ENCODE data around the gene RSU1. TPM values are rescaled to one million over a fixed set of nuclear protein-coding genes. Genes with fewer than 3 reads are reported as not detected.

RSU1 gene
- total RNA-seq, 4 donors from 2014 or later, result 41.4 to 58.7 (median 57.4) TPM

GRCh38 chr10:16632996-16633395, 184.2 kb downstream of the RSU1 start:
- DNase-seq (ENCODE audit: low spot score in 2 of 2), result no peak
- Histone ChIP-seq H3K27ac (no peak overlapping the region), H3K4me3 (no peak overlapping the region), H3K36me3 (no peaks in the 10 kb centered on the region), H3K9me3 (no peaks in the 10 kb centered on the region), H3K27me3 (no peaks in the 10 kb centered on the region), H3K4me1 (no peaks in the 10 kb centered on the region)
- TF ChIP-seq CTCF (IDR thresholded peaks at IDR 0.05) (no peak), EP300 (IDR thresholded peaks at IDR 0.05) (no peak), POLR2A (IDR thresholded peaks at IDR 0.05) (no peak), POLR2AphosphoS5 (IDR thresholded peaks at IDR 0.05) (no peak)
- 98% methylated on average over 5 of the region's 5 CpGs for WGBS

- TF ChIP-seq EP300 (IDR thresholded peaks at IDR 0.05), result no peak
- H3K4me3 ChIP-seq, result no peak overlapping the region
- 63% methylated on average over 5 of the region's 5 CpGs for WGBS
- H3K27me3 ChIP-seq, result no peaks in the 10 kb centered on the region
- no peak for DNase-seq (ENCODE audit: low spot score in 2 of 2)
- H3K36me3 ChIP-seq, result no peaks in the 10 kb centered on the region
- H3K27ac ChIP-seq, result no peak overlapping the region
- H3K9me3 ChIP-seq, result no peaks in the 10 kb centered on the region
- H3K4me1 ChIP-seq, result no peaks in the 10 kb centered on the region
Measured at GRCh38 chr10:16626697-16627096, 190.5 kb downstream of the RSU1 start.

GRCh38 chr10:16612981-16613355, 204.3 kb downstream of the RSU1 start:
- Histone ChIP-seq H3K4me1 (no peaks in the 10 kb centered on the region), H3K36me3 (no peaks in the 10 kb centered on the region), H3K27me3 (no peaks in the 10 kb centered on the region), H3K9me3 (no peaks in the 10 kb centered on the region), H3K4me3 (no peak overlapping the region), H3K27ac (no peak overlapping the region)
- 82% methylated on average over 2 of the region's 2 CpGs for WGBS
- DNase-seq (ENCODE audit: low spot score in 2 of 2), result no peak
- TF ChIP-seq POLR2AphosphoS5 (IDR thresholded peaks at IDR 0.05), result no peak
- TF ChIP-seq CTCF (IDR thresholded peaks at IDR 0.05), result no peak
- TF ChIP-seq POLR2A (IDR thresholded peaks at IDR 0.05), result no peak
- no peak for TF ChIP-seq EP300 (IDR thresholded peaks at IDR 0.05)

- DNase-seq (ENCODE audit: low spot score in 2 of 2), result no peak
- TF ChIP-seq CTCF (IDR thresholded peaks at IDR 0.05) (no peak), POLR2AphosphoS5 (IDR thresholded peaks at IDR 0.05) (no peak), EP300 (IDR thresholded peaks at IDR 0.05) (no peak), POLR2A (IDR thresholded peaks at IDR 0.05) (no peak)
- Histone ChIP-seq H3K36me3 (no peaks in the 10 kb centered on the region), H3K27ac (no peak overlapping the region), H3K4me1 (no peaks in the 10 kb centered on the region), H3K4me3 (no peak overlapping the region), H3K27me3 (no peaks in the 10 kb centered on the region), H3K9me3 (no peaks in the 10 kb centered on the region)
- WGBS, result 78% methylated on average over 7 of the region's 7 CpGs
Measured at GRCh38 chr10:16612115-16612980, 204.9 kb downstream of the RSU1 start.

GRCh38 chr10:16611037-16611436, 206.2 kb downstream of the RSU1 start:
- Histone ChIP-seq H3K4me1 (no peaks in the 10 kb centered on the region), H3K9me3 (no peaks in the 10 kb centered on the region), H3K27me3 (no peaks in the 10 kb centered on the region), H3K4me3 (no peak overlapping the region), H3K27ac (no peak overlapping the region), H3K36me3 (no peaks in the 10 kb centered on the region)
- no peak for TF ChIP-seq POLR2A (IDR thresholded peaks at IDR 0.05)
- no peak for TF ChIP-seq CTCF (IDR thresholded peaks at IDR 0.05)
- DNase-seq (ENCODE audit: low spot score in 2 of 2), result no peak
- 55% methylated on average over 7 of the region's 7 CpGs for WGBS

Data from suprapubic skin (tissue), 4 donors.